IMR-90 (cell line): ENCODE data around the gene SLC37A3. TPM values are rescaled to one million over a fixed set of nuclear protein-coding genes. Genes with fewer than 3 reads are reported as not detected.

Experiments used
- ATAC-seq: fragments of 200-7000 bp; cut with Tn5 transposase; 2 replicates; pipeline ENCODE4 v1.9.1; 2020; ENCODE audit warnings: low read depth, mild to moderate bottlenecking, moderate library complexity
- Bru-seq: library from RNA; stranded (reverse); fragments of 400-500 nt; gene quantifications from one replicate; lab custom pipeline; 2021; lab: Mats Ljungman, UMichigan
- BruChase-seq, 2 experiments: library from RNA; stranded (reverse); fragments of 400-500 nt; gene quantifications; one replicate each; lab custom pipeline; 2021; lab: Mats Ljungman, UMichigan
- BruUV-seq: library from RNA; stranded (reverse); fragments of 400-500 nt; replicated peaks from 2 replicates; lab custom pipeline; 2021; lab: Mats Ljungman, UMichigan
- CTCF ChIA-PET: fragments of 300-600 bp; formaldehyde crosslinking; extraction: SDS; loops from one replicate; lab custom pipeline; 2021; ENCODE audit warnings: antibody characterized with exemption; lab: Yijun Ruan, JAX
- POLR2A ChIA-PET: fragments of 300-600 bp; sonication (Branson Sonifier 250); formaldehyde crosslinking; loops from one replicate; lab custom pipeline; 2022; ENCODE audit warnings: antibody characterized with exemption; ENCODE audit not compliant: unreplicated experiment; lab: Charles Lee
- DNase-seq: peaks from one replicate; pipeline ENCODE4 v3.0.0; 2013
- H2AFZ ChIP-seq: replicated peaks from 2 replicates; pipeline ENCODE3; 2013; ENCODE audit warnings: low read length, mild to moderate bottlenecking; ENCODE audit not compliant: poor library complexity
- H2AK5ac ChIP-seq: 2 replicates; pipeline ENCODE4 v1.6.1; 2013; ENCODE audit warnings: low read depth, low read length, inconsistent platforms
- H2AK9ac ChIP-seq: replicated peaks from 2 replicates; pipeline ENCODE3; 2013; ENCODE audit warnings: mild to moderate bottlenecking, low read depth, low read length, moderate library complexity; ENCODE audit not compliant: poor library complexity
- H2BK120ac ChIP-seq: 2 replicates; pipeline ENCODE4 v1.6.1; 2013; ENCODE audit warnings: low read depth, low read length, inconsistent platforms
- H2BK15ac ChIP-seq: 3 replicates; pipeline ENCODE4 v1.6.1; 2013; ENCODE audit warnings: low read depth, low read length, inconsistent platforms
- H2BK20ac ChIP-seq: 2 replicates; pipeline ENCODE4 v1.6.1; 2013; ENCODE audit warnings: low read depth, mild to moderate bottlenecking, inconsistent platforms, low read length, moderate library complexity
- H2BK5ac ChIP-seq: 2 replicates; pipeline ENCODE4 v1.6.1; 2013; ENCODE audit warnings: mild to moderate bottlenecking, low read depth, low read length, inconsistent platforms; ENCODE audit not compliant: poor library complexity, severe bottlenecking
- H3K14ac ChIP-seq: replicated peaks from 2 replicates; pipeline ENCODE4 v1.6.1; 2013; ENCODE audit warnings: low read depth, low read length, inconsistent platforms
- H3K18ac ChIP-seq: 2 replicates; pipeline ENCODE4 v1.6.1; 2013; ENCODE audit warnings: low read depth, low read length, control low read depth
- H3K23ac ChIP-seq: 2 replicates; pipeline ENCODE4 v1.6.1; 2013; ENCODE audit warnings: low read depth, low read length, inconsistent platforms
- H3K27ac ChIP-seq: 2 replicates; pipeline ENCODE4 v1.5.1; 2013; ENCODE audit warnings: mild to moderate bottlenecking, control low read depth, low read length; ENCODE audit not compliant: insufficient read depth
- H3K27me3 ChIP-seq: 2 replicates; pipeline ENCODE4 v1.6.1; 2013; ENCODE audit warnings: low read length; ENCODE audit not compliant: control insufficient read depth, insufficient read depth
- H3K36me3 ChIP-seq: 2 replicates; pipeline ENCODE4 v1.6.1; 2013; ENCODE audit warnings: low read length, mixed read lengths; ENCODE audit not compliant: control insufficient read depth, insufficient read depth
- H3K4ac ChIP-seq: 2 replicates; pipeline ENCODE4 v1.6.1; 2013; ENCODE audit warnings: low read depth, low read length, inconsistent platforms
- H3K4me1 ChIP-seq: 2 replicates; pipeline ENCODE4 v1.6.1; 2013; ENCODE audit warnings: low read length, mixed read lengths; ENCODE audit not compliant: control insufficient read depth, insufficient read depth
- H3K4me2 ChIP-seq: 2 replicates; pipeline ENCODE4 v1.6.1; 2013; ENCODE audit warnings: low read depth, mild to moderate bottlenecking, control low read depth, low read length, moderate library complexity
- H3K4me3 ChIP-seq: 2 replicates; pipeline ENCODE4 v1.5.1; 2013; ENCODE audit warnings: low read depth, mild to moderate bottlenecking, control low read depth, low read length, moderate library complexity; ENCODE audit not compliant: insufficient read depth
- H3K56ac ChIP-seq: 2 replicates; pipeline ENCODE4 v1.6.1; 2013; ENCODE audit warnings: low read length, inconsistent platforms; ENCODE audit not compliant: insufficient read depth; ENCODE audit errors: extremely low read depth
- H3K79me1 ChIP-seq, 2 experiments: 2 replicates each; pipeline ENCODE4 v1.6.1; 2013; ENCODE audit warnings: low read length in 2 of 2, inconsistent platforms in 1 of 2, low read depth in 1 of 2
- H3K9ac ChIP-seq: 2 replicates; pipeline ENCODE4 v1.6.1; 2013; ENCODE audit warnings: low read depth, low read length, control low read depth
- H3K9me1 ChIP-seq: 2 replicates; pipeline ENCODE4 v1.6.1; 2013; ENCODE audit warnings: low read length, inconsistent platforms; ENCODE audit not compliant: insufficient read depth
- H3K9me3 ChIP-seq: 2 replicates; pipeline ENCODE4 v1.6.1; 2013; ENCODE audit warnings: low read length; ENCODE audit not compliant: control insufficient read depth, insufficient read depth
- H4K20me1 ChIP-seq: 2 replicates; pipeline ENCODE4 v1.6.1; 2013; ENCODE audit warnings: low read length, inconsistent platforms; ENCODE audit not compliant: insufficient read depth
- H4K5ac ChIP-seq: 2 replicates; pipeline ENCODE4 v1.6.1; 2013; ENCODE audit warnings: mild to moderate bottlenecking, low read depth, low read length, control low read depth
- H4K8ac ChIP-seq, 2 experiments: 2 replicates each; pipeline ENCODE4 v1.6.1; 2013; ENCODE audit warnings: low read depth in 2 of 2, low read length in 2 of 2, control low read depth in 1 of 2, inconsistent platforms in 1 of 2
- H4K91ac ChIP-seq: 2 replicates; pipeline ENCODE4 v1.6.1; 2013; ENCODE audit warnings: low read depth, low read length, inconsistent platforms; ENCODE audit not compliant: insufficient read depth
- BHLHE40 ChIP-seq: fragments of 150-350 bp; IDR thresholded peaks from 2 replicates; pipeline ENCODE4 v1.6.1; 2016; ENCODE audit warnings: mild to moderate bottlenecking, low read depth, low read length
- CTCF ChIP-seq: conservative IDR thresholded peaks from 2 replicates; pipeline ENCODE4 v1.5.1; 2012; ENCODE audit warnings: mild to moderate bottlenecking, low read depth, low read length, improper control_type of control experiment
- FOS ChIP-seq: fragments of 150-350 bp; IDR thresholded peaks from 2 replicates; pipeline ENCODE4 v1.6.1; 2016; ENCODE audit warnings: low read depth, low read length
- MAZ ChIP-seq: IDR thresholded peaks from 2 replicates; pipeline ENCODE4 v1.6.1; 2012; ENCODE audit warnings: low read depth, mild to moderate bottlenecking, low read length, improper control_type of control experiment, moderate library complexity, borderline replicate concordance
- MXI1 ChIP-seq: IDR thresholded peaks from 2 replicates; pipeline ENCODE4 v1.6.1; 2012; ENCODE audit warnings: low read depth, mild to moderate bottlenecking, low read length, moderate library complexity, borderline replicate concordance
- NFE2L2 ChIP-seq: fragments of 150-350 bp; IDR thresholded peaks from 2 replicates; pipeline ENCODE4 v1.6.1; 2016; ENCODE audit warnings: low read depth, mild to moderate bottlenecking, low read length
- POLR2A ChIP-seq: IDR thresholded peaks from 2 replicates; pipeline ENCODE4 v1.6.1; 2012; ENCODE audit warnings: mild to moderate bottlenecking, low read depth, low read length
- RAD21 ChIP-seq: IDR thresholded peaks from 2 replicates; pipeline ENCODE4 v1.6.1; 2012; ENCODE audit warnings: low read length, improper control_type of control experiment
- USF2 ChIP-seq: fragments of 150-350 bp; IDR thresholded peaks from 2 replicates; pipeline ENCODE4 v1.6.1; 2017; ENCODE audit warnings: mild to moderate bottlenecking, antibody characterized with exemption, low read length, low read depth
- WGBS, 2 experiments: methylation state at CpG; one replicate each; pipeline versions ENCODE4 v1.1.5 to v1.1.7; 2013; ENCODE audit warnings: missing lambda C conversion rate in 2 of 2; ENCODE audit not compliant: insufficient read length in 1 of 2; ENCODE audit errors: extremely low coverage in 2 of 2; 5-methylcytosine and 5-hydroxymethylcytosine counted together
- dilution Hi-C: fragments of 300-500 bp; cut with HindIII; formaldehyde crosslinking; loops from one replicate; pipeline ENCODE4 v1.14.3; 2018; ENCODE audit warnings: low sequenced_read_pairs; ENCODE audit not compliant: unreplicated experiment
- in situ Hi-C: fragments of 300-500 bp; cut with MboI; formaldehyde crosslinking; loops from 3 replicates; pipeline ENCODE4 v1.14.3; 2019; ENCODE audit warnings: low sequenced_read_pairs, inconsistent platforms, mixed read lengths
- intact Hi-C: fragments of 100-400 bp; cut with micrococcal nuclease; formaldehyde crosslinking; loops from 2 replicates; pipeline ENCODE4 v1.10.0; 2022
- long read RNA-seq: library from polyadenylated mRNA; unstranded; transcript quantifications from one replicate; pipeline ENCODE4 v2.0.0, GENCODE V29; 2021; ENCODE audit not compliant: unreplicated experiment
- polyA plus RNA-seq, 3 experiments: library from polyadenylated mRNA; depleted of rRNA; stranded (reverse); fragments of >200 nt; gene quantifications; 2 replicates each; pipeline ENCODE4 v1.2.3, GENCODE V29; 2012; ENCODE audit warnings: low replicate concordance in 1 of 3
- total RNA-seq: library from RNA; depleted of rRNA; stranded (reverse); fragments of >200 nt; gene quantifications from 2 replicates; pipeline ENCODE4 v1.2.3, GENCODE V29; 2012; rRNA removed

Gene SLC37A3
- 43.2 and 97.2 TPM in 2 replicates for total RNA-seq
- 36.3 and 45.3 TPM in 2 replicates for polyA plus RNA-seq (2012; rRNA removed)
- 11.6 and 26.3 TPM in 2 replicates for polyA plus RNA-seq (2012; cell fraction: cytosol; rRNA removed)
- 56.2 and 199 TPM in 2 replicates for polyA plus RNA-seq (2012; cell fraction: nucleus; rRNA removed; ENCODE audit: low replicate concordance)
- percentile 74 among the genes with signal in this experiment for Bru-seq, nascent RNA
- percentile 83 among the genes with signal in this experiment for BruChase-seq, experiment 1, labeled RNA remaining after a 6-hour chase
- BruChase-seq, experiment 2, labeled RNA remaining after a 2-hour chase, result percentile 75 among the genes with signal in this experiment
- long read RNA-seq, transcript SLC37A3-201 (15 exons, 3,349 nt), result major isoform, 73 of 129 reads
- long read RNA-seq, partial matches to known transcripts, result 2 of 129 reads
- long read RNA-seq, other reads (novel, unspliced or antisense), result 50 of 129 reads

- Histone ChIP-seq H3K4me3 (peak within 1 kb of the TSS; percentile 99), H4K8ac (0 out of 4 replicates have a peak within 1 kb of the TSS, but pooled peaks of 1 of the 2 experiments have one; percentile 18), H2BK120ac (no peak within 1 kb of the TSS), H3K4me1 (peaks cover 5% of the 10 kb centered on the region), H2AK9ac (peak within 1 kb of the TSS; percentile 86), H2BK15ac (0 out of 3 replicates have a peak within 1 kb of the TSS, but pooled peaks have one; percentile 8), H2AK5ac (peak within 1 kb of the TSS; percentile 49; the same call in 1 of the 2 replicates), H3K79me1 (peaks cover 14 to 36% of the 10 kb centered on the region in 2 experiments), H3K14ac (peak within 1 kb of the TSS; percentile 75), H3K9me3 (no peaks in the 10 kb centered on the region), H4K91ac (peak within 1 kb of the TSS; percentile 41; the same call in 1 of the 2 replicates), H2BK20ac (no peak within 1 kb of the TSS), H3K27me3 (peaks cover 5% of the 10 kb centered on the region; the same call in 1 of the 2 replicates), H2AFZ (peak within 1 kb of the TSS; percentile 78), H3K9me1 (peaks cover 3% of the 10 kb centered on the region; the same call in 1 of the 2 replicates), H3K23ac (peak within 1 kb of the TSS; percentile 63), H3K4me2 (peak within 1 kb of the TSS; percentile 97), H3K36me3 (no peaks in the 10 kb centered on the region; the same call in 1 of the 2 replicates), H4K20me1 (peaks cover 30% of the 10 kb centered on the region), H3K9ac (peak within 1 kb of the TSS; percentile 93), H3K18ac (peak within 1 kb of the TSS; percentile 8; the same call in 1 of the 2 replicates), H3K56ac (peak within 1 kb of the TSS; percentile 11), H3K4ac (peak within 1 kb of the TSS; percentile 49), H3K27ac (peak within 1 kb of the TSS; percentile 63), H2BK5ac (peak within 1 kb of the TSS; percentile 32), H4K5ac (peak within 1 kb of the TSS; percentile 72; the same call in 1 of the 2 replicates)
- peak; percentile 98 for TF ChIP-seq USF2
- peak; percentile 64; the same call in 1 of the 2 replicates for TF ChIP-seq MAZ
- TF ChIP-seq CTCF, result 0 out of 2 replicates have a peak, but pooled peaks have one; percentile 14
- TF ChIP-seq POLR2A, result peak; percentile 80
- peak; percentile 2; the same call in 1 of the 2 replicates for TF ChIP-seq RAD21
- TF ChIP-seq FOS, result no peak
- TF ChIP-seq NFE2L2, result no peak
- peak; percentile 70; the same call in 1 of the 2 replicates for TF ChIP-seq MXI1
- TF ChIP-seq BHLHE40, result peak; percentile 39; the same call in 1 of the 2 replicates
- WGBS, 2 experiments, result 0% methylated on average over 10 of the region's 66 CpGs; no CpG with 5 or more reads in 1 of the 2 experiments
- dilution Hi-C loops (no loop called here), in situ Hi-C loops (no loop called here), intact Hi-C loops (no loop called here)
- POLR2A ChIA-PET, result interaction anchor here (0.6 kb wide), 2 partner anchors 22 to 105 kb away, joined by 3 to 6 read pairs; no protein-coding TSS in a partner anchor
- DNase-seq, result peak; percentile 72
- no TSS peak for BruUV-seq
- ATAC-seq, result peak; percentile 93
- CTCF ChIA-PET, result no interaction called here
Observed at GRCh38 chr7:140397784-140398750, at the start of gene SLC37A3. Gene SLC37A3, minus strand, starts transcription at chr7:140398530. Its CDS starts 16,004 bp downstream, at chr7:140382526.
